Measurements from ENCODE around the gene SPINT2.
"Not testable (repeated sequence)": the region's sequence is repeated elsewhere in the genome, so short reads cannot be mapped to it uniquely, and the experiment has no call there.

The SPINT2 gene, protein sequence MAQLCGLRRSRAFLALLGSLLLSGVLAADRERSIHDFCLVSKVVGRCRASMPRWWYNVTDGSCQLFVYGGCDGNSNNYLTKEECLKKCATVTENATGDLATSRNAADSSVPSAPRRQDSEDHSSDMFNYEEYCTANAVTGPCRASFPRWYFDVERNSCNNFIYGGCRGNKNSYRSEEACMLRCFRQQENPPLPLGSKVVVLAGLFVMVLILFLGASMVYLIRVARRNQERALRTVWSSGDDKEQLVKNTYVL

DNA sequence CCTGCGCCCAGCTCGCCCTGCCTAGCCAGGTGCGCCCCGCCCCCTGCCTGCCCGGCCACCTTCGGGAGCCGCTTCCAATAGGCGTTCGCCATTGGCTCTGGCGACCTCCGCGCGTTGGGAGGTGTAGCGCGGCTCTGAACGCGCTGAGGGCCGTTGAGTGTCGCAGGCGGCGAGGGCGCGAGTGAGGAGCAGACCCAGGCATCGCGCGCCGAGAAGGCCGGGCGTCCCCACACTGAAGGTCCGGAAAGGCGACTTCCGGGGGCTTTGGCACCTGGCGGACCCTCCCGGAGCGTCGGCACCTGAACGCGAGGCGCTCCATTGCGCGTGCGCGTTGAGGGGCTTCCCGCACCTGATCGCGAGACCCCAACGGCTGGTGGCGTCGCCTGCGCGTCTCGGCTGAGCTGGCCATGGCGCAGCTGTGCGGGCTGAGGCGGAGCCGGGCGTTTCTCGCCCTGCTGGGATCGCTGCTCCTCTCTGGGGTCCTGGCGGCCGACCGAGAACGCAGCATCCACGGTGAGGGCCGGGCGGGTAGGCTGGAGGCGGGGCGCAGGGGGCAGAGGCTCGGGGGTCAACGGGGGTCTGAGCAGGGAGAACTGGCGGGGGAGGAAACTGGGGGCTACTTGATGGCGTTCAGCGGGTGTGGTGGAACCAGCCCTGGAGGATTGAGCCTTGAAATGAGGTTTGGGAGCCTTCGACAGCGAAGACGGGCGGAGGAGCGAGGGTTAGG is at the start of gene SPINT2:
Gene SPINT2, plus strand, starts transcription at position 88 of the 727 bp plus-strand sequence. Its CDS starts 320 bp downstream, at position 408.
- in situ Hi-C loops (cut with MboI; ENCODE audit: low sequenced_read_pairs) = no loop called here

DNA sequence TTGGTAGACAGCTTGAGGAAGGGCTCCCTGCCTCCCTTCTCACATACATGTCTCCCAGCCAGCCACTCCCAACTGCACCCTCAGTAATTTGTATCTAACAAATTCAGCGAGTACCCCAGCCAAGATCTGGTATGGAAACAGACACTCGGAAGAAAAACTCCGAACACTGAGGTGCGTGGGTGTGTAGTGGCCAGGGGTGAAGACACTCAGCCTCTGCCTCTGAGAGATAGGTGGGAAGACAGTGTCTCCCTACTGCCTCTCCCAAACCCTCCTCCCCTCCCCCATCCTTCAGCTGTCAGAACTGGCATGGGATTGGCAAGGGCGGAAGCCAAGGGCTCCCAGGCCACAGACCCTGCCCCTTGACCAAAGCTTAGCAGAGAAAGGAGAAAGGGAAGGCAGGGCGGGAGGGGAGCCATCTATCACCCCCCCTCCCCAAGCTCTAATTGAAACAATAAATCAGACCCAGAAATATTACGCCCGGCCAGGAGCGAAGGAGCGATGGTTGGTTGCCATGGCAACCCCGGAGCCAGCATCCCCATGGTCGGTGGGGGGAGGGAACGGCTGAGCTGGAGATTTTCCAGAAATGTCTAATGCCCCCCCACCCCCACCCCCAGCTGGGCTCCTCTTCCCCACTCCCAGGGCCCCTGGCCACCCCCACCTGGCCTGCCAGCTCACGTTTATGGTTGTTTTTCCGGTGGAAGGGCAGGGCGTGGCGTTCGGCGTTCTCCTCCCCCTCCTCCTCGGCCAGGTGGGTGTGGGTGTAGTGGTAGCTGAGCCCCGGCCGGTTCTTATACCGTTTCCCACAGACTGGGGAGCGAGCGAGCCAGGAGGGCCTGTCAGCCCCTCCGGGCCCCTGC is 47.4 kb upstream of the SPINT2 start:
- in situ Hi-C loops (cut with MboI; ENCODE audit: low sequenced_read_pairs) = no loop called here

DNA sequence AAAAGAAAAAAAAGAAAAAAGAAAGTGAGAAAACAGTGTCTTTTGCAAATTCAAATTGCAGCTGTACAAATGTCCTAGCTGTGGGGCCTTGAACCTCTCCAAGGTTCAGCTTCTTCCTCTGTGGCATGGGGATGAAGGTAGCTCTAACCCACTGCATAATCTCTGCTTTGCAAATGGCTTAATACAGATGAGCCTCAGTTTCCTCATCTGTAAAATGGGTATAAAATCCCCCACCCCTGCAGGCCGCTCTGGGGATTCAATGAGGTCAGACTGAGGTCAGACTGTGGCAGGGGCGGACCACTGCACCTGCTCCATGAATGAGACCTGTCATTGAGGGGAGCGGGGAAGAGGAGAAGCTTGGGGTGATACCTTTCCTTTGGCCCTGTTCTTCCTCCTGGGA is 46.2 kb upstream of the SPINT2 start:
- in situ Hi-C loops (cut with MboI; ENCODE audit: low sequenced_read_pairs) = no loop called here

DNA sequence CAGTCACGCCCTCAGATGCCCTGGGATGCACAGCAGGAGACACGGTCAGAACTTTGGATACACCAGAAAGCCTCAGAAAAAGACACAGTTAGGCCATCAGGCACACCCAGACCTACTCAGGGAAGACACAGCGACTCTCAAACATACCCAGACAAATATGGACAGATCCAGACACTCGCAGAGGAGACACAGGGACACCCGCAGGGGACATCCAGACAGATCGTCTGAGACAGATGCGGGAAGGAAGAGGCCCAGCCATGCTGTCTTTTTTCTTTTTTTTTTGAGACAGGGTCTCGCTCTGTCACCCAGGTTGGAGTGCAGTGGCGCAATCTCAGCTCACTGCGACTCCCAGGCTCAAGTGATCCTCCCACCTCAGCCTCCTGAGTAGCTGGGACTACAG is 45.2 kb upstream of the SPINT2 start:
- in situ Hi-C loops (cut with MboI; ENCODE audit: low sequenced_read_pairs) = no loop called here

DNA sequence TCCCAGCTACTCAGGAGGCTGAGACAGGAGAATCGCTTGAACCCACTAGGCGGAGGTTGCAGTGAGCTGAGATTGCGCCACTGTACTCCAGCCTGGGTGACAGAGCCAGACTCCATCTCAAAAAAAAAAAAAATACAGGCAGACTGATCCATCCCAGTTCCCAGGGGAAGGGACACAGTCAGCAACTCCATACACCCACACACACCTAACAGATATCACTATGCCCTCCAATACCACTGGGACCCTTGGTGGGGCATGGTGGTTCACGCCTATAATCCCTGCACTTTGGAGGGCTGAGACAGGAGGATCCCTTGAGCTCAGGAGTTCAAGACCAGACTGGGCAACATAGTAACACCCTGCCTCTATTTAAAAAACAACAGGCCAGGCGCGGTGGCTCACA is 43.0 kb upstream of the SPINT2 start:
- in situ Hi-C loops (cut with MboI; ENCODE audit: low sequenced_read_pairs) = no loop called here

DNA sequence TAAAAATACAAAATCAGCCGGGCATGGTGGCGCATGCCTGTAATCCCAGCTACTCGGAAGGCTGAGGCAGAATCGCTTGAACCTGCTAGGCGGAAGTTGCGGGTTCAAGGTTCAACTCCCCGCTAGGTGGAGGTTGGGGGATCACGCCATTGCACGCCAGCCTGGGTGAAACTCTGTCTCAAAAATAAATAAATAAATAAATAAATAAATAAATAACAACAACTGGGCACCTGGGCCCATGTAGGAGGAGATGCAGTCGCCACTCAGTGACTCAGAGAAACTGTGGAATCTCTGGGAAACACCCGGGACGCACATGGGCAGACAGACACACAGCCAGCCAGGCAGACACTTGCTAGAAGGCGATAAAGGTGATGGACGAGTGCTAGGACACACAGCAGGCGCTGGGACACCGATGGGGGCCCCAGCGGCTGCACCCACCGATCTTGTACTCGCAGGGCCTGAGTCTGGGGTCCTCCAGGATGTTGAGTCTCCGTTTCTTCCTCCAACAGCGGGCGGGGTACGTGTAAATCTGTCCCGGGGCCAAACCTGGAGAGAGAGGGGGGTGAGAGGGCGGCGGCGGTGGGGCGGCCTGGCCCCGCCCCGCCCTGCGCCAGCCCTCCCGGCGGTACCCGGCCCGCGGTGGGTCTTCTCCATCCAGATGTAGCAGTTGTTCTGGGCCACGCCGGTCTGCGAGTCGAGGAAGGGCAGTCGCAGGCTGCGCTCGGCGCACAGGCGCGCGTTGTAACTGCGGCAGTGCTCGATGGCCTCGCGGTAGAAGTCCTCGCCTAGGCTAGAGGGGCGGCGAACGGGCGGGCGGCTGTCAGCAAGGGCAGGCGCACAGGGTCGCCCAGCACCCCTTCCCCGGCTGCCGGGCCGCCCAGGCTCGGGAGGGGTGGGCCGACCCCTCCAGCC is 42.2 kb upstream of the SPINT2 start:
- in situ Hi-C loops (cut with MboI; ENCODE audit: low sequenced_read_pairs) = no loop called here

DNA sequence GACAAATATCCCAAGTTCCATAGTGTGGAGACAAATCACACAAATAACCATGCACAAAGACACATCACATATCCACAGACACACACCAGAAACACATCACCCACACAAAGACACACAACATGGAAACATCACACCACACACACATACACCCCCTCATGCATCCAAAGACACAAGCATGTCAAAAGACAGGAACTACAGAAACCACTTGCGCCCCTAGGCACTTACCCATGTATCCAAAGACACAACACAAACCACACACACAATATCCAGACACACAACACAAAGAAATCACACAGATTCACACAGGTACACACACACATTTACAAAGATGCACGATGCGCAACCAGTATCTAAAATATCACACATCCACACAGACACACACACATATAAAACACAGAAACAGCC is 41.3 kb upstream of the SPINT2 start:
- in situ Hi-C loops (cut with MboI; ENCODE audit: low sequenced_read_pairs) = no loop called here

DNA sequence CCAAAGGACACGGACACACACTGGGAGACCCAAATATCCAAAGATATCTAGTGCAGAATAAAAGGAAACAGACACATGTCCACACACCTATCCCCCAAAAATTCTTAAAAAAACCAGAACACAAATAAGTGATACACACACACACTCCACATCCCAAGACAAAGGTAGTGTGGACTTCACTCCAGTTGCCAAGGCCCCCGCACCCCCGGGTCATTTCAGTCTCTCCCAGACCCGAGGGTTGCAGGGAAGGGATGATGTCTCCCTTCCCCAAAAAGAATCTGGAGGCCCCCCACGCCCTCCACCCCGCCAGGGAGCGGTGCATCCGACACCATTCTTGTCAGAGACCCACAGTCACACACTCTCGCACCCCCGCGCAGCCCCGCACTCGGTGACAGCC is 40.8 kb upstream of the SPINT2 start:
- in situ Hi-C loops (cut with MboI; ENCODE audit: low sequenced_read_pairs) = no loop called here

DNA sequence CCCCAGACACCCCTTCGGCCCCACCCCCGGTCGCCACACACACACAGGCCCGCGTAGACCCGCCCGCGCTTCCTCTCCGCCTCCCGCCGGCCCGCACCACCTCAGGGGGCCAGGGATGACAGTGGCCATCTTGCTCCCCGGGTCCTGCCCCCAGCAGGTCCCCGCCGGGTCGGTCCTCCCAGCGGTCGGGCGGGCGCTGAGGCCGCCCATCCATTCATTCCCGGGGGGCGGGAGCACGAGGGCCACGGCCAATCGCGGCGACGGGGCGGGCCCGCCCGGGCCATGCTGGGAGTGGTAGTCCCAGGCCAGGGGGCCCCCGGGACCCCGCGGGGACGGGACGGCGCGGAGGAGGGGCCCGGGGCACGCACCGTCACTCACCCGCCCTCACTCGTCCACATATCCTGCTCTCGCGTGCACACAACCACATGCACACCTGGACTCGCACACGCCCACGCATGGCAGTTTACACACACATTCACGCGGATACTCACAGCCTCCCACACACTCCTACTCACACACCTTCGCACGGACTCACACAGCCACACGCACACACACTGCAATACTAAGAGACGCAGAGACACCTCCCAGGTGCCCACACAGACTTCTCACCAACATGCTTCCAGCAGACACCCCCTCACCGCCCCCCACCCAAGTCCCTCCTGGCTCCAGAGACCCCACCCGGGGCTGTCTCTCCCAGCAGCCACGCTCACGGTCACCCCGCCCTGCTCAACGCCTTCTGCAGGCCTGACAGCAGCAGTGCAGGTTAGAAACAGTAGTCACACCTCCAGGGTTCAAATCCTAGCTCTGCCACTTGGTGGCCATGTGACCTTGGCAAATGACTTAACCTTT is 40.1 kb upstream of the SPINT2 start, which contains the start of gene DPF1:
Gene DPF1, minus strand, starts transcription at position 209 of the 849 bp plus-strand sequence. Its CDS starts 80 bp downstream, at position 129.
- in situ Hi-C loops (cut with MboI; ENCODE audit: low sequenced_read_pairs) = no loop called here

DNA sequence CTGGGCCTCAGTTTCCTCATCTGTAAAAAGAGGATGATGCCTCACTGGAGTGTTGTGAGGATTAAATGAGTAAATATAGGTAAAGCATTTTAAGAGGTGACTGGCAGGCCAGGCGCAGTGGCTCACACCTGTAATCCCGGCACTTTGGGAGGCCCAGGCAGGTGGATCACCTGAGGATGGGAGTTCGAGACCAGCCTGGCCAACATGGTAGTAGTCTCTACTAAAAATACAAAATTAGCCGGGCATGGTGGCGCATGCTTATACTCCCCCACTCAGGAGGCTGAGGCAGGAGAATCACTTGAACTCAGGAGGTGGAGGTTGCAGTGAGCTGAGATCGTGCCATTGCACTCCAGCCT is 39.5 kb upstream of the SPINT2 start:
- in situ Hi-C loops (cut with MboI; ENCODE audit: low sequenced_read_pairs) = not testable (repeated sequence)

DNA sequence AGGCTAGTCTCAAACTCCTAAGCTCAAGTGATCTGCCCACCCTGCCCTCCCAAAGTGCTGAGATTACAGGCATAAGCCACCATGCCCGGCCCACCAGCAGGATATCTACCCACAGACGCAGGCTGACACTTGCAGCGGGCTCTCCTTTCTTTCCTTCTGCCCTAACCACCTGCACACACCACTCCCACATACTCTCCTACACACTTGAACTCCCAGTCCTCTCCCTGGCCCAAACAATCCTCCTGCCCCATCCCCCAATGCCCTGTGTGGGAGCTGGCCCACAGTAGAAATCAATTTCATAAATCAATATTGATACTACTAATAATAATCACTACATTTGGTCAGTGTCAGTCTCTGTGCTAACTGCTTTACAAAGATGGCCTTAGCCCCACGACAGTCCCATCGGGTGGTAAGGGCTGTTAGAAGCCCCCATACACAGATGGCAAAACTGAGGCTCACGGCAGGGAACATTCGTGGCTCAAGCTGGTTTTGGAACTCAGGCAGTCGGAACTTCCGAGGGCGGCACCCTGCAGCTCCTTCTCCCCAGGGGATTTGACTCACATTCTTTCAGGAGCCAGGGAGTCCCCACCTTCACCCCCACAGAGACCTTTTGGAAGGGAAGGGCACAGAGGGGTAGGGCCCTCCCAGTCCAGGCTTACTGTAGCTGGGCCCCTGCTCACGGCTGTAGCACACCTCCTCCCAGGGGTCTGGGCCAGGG is 36.9 kb upstream of the SPINT2 start:
- in situ Hi-C loops (cut with MboI; ENCODE audit: low sequenced_read_pairs) = no loop called here

DNA sequence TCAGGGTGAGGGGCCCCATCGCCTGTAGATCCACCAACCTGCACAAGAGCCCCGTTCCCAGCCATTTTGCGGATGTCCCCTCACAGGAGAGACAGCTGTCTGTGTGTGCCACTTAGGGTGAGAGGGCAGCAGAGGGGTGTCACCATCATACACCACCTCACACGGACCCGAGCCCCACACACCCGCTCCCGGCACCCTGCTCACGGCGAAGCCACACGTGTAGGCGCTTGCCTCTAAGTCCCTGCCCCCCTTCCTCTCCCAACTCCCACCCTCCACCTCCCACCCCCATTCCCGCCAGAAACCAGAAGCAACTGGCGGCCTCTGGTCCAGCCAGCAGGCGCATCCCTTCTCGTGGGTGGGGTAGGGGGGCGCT is 36.4 kb upstream of the SPINT2 start:
- in situ Hi-C loops (cut with MboI; ENCODE audit: low sequenced_read_pairs) = no loop called here

DNA sequence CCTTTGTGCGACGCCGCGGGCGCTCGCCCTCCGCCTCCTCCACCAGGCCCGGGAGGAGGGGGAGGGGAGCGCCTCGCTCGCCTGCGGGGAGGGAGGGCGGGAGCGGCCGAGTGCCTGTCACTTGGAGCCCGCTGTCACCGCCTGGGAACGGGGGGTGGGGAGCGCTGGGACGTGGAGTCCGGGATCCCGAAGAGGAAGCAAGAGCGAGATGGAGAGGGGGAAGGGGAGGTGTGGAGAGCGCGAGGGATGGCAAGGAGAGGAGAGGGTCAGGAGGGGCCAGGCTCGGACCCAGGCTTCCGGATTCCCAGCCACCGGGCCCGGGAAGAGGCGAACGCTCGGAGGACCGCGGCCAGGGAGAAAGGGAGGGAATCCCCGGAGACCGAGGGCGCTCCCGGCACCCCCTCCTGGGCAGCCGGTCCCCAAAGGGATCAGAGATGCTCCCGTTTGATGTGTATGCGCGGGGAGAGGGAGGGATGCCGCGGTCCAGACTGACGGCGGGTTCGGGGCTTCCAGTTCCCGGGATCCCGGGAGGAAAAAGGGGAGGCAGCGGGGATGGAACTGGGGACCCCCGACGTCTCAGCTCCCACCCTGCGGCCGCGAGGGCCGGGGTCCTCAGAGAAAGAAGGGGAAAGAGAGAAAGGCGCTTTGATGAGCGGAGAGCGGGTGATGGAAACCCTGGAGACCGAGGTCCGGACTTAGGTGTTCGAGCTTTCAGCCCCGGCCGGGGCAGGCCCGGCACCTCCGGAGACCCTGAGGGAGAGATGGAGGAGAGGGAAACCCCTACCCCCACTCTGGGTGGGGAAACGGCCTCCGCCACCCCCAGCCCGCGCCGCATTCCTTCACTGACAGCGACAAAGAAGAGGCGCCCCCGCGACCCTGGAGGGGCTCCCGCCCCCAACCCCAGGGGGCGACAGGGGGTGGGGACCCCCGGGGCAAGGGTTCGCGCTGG is 35.6 kb upstream of the SPINT2 start:
- in situ Hi-C loops (cut with MboI; ENCODE audit: low sequenced_read_pairs) = no loop called here

DNA sequence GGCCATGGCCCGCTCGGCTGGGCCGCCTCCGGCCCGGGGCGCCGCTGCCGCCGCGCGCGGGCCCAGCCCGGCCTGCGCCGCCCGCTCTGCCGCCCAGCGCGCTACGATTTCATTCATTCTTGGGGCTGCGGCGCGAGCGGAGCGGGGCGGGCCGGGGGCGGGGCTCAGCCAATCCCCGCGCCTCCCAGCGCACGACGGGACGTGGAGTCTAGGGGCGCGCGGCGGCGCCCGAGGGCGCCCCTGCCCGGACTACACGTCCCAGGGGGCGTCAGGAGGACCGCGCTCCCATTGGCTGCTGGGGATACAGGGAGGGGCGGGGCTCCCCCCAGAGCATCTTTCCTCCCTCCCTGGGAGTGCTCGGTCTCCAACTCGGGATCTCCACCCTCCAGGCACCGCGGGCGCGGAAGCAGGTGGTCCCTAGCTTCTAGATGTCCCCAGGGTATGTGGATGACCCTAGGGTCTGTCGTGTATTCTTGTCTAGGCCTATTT is 34.7 kb upstream of the SPINT2 start:
- in situ Hi-C loops (cut with MboI; ENCODE audit: low sequenced_read_pairs) = no loop called here

DNA sequence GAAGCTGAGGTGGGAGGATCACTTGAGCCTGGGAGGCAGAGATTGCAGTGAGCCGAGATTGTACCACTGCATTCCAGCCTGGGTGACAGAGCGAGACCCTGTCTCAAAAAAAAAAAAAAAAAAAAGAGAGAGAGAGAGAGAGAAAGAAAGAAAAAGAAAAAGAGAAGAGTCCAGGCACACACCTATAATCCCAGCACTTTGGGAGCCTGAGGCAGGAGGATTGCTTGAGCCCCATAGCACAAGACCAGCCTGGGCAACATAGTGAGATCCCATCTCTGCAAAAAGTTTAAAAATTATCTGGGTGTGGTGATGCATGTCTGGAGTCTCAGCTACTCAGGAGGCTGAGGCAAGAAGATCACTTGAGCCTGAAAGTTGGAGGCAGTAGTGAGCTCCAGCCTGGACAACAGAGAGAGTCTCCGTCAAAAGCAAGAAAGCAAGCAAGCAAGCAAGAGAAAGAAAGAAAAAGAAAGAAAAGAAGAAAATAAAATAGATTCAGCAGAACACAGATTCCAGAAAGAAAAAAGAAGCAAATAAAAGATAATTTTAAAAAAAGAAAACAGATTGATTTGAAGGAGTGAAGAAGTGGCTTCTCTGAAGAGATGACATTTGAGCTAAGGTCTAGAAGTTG is 33.8 kb upstream of the SPINT2 start:
- in situ Hi-C loops (cut with MboI; ENCODE audit: low sequenced_read_pairs) = not testable (repeated sequence)

DNA sequence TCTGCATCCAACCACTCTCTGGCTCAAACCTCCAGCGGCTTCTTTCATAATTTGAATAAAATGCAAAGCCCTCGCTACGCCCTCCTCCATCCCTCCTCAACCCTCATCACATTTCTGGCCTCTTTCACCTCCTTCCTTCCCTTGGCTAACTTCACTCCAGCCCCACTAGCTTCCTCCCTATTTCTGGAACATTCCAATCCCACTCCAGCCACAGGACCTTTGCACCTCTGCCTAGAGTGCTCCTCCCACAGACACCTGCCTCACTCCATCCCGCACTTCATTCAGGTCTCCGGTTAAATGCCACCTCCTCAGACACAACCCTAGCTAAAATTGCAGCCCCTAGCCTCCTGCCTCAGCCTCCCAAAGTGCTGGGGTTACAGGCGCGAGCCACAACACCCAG is 32.5 kb upstream of the SPINT2 start:
- in situ Hi-C loops (cut with MboI; ENCODE audit: low sequenced_read_pairs) = no loop called here

DNA sequence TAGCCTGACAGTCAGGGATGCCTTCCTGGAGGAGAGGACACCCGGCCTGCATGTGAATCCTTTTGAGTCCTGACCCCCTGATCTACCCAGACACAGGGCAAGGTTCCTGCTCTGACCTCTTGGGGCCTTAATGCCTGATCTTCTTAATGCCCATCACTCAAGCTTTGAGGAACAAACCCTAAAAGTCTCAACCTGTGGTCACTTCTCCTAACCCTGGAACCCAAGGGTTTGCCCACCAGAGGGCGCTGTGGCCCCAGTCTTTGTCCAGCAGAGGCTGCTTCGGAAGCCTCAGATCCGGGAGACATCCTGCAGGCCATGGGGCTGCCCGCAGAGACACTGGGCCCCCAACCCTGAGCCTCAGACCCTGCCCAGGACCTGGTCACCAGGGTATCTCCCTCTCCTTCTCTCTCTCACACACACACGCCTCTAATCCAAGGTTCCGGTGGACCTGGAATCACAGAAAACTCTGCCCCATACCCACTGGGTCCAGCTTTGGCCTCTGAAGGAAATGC is 30.6 kb upstream of the SPINT2 start:
- in situ Hi-C loops (cut with MboI; ENCODE audit: low sequenced_read_pairs) = no loop called here
